ENCODE measurements around the gene CAAP1. TPM values are rescaled to one million over a fixed set of nuclear protein-coding genes. Genes with fewer than 3 reads are reported as not detected.

Gene CAAP1
- total and polyA plus RNA-seq, 9 donors = 6.7 to 15.0 (median 10.5) TPM

GRCh38 chr9:26937816-26938371, 45.3 kb upstream of the CAAP1 start:
- H3K27ac ChIP-seq = no peak overlapping the region
- intact Hi-C loops (cut with DNase I) = no loop called here
- no peak overlapping the region for H3K4me3 ChIP-seq
- no peak for DNase-seq
- TF ChIP-seq POLR2A (IDR thresholded peaks at IDR 0.05) (no peak), EP300 (IDR thresholded peaks at IDR 0.05) (no peak), CTCF (IDR thresholded peaks at IDR 0.05) (no peak)
- WGBS, 3 donors = 95 to 100% (median 98%) methylated on average over 3 of the region's 3 CpGs
- no peaks in the 10 kb centered on the region for H3K36me3 ChIP-seq
- H3K9me3 ChIP-seq = no peaks in the 10 kb centered on the region
- H3K27me3 ChIP-seq = no peaks in the 10 kb centered on the region
- no peaks in the 10 kb centered on the region for H3K4me1 ChIP-seq (ENCODE audit: insufficient read depth)

GRCh38 chr9:26935847-26936246, 43.2 kb upstream of the CAAP1 start:
- no peak overlapping the region for H3K4me3 ChIP-seq
- TF ChIP-seq EP300 (IDR thresholded peaks at IDR 0.05) = no peak
- no peak for TF ChIP-seq POLR2A (IDR thresholded peaks at IDR 0.05)
- intact Hi-C loops (cut with DNase I) = no loop called here
- H3K36me3 ChIP-seq = no peaks in the 10 kb centered on the region
- H3K27ac ChIP-seq = no peak overlapping the region
- no peaks in the 10 kb centered on the region for H3K9me3 ChIP-seq
- no peaks in the 10 kb centered on the region for H3K27me3 ChIP-seq
- H3K4me1 ChIP-seq (ENCODE audit: insufficient read depth) = no peaks in the 10 kb centered on the region
- no peak for DNase-seq

- no peak for DNase-seq
- Histone ChIP-seq H3K9me3 (no peaks in the 10 kb centered on the region), H3K27ac (no peak overlapping the region), H3K4me3 (no peak overlapping the region), H3K4me1 (ENCODE audit: insufficient read depth) (no peaks in the 10 kb centered on the region), H3K36me3 (no peaks in the 10 kb centered on the region), H3K27me3 (no peaks in the 10 kb centered on the region)
- TF ChIP-seq CTCF (IDR thresholded peaks at IDR 0.05) (no peak), POLR2A (IDR thresholded peaks at IDR 0.05) (no peak), EP300 (IDR thresholded peaks at IDR 0.05) (no peak)
- WGBS, 3 donors = 94 to 96% (median 96%) methylated on average over 8 of the region's 8 CpGs
- intact Hi-C loops (cut with DNase I) = no loop called here
Observed at GRCh38 chr9:26928902-26929495, 36.4 kb upstream of the CAAP1 start.

GRCh38 chr9:26925609-26926008, 33.0 kb upstream of the CAAP1 start:
- no peak for DNase-seq
- no peaks in the 10 kb centered on the region for H3K27me3 ChIP-seq
- 96 to 100% (median 97%) methylated on average over 4 of the region's 4 CpGs for WGBS, 3 donors
- no peak overlapping the region for H3K4me3 ChIP-seq
- no peak overlapping the region for H3K27ac ChIP-seq
- TF ChIP-seq POLR2A (IDR thresholded peaks at IDR 0.05) (no peak), CTCF (IDR thresholded peaks at IDR 0.05) (no peak), EP300 (IDR thresholded peaks at IDR 0.05) (no peak)
- intact Hi-C loops (cut with DNase I) = no loop called here
- H3K36me3 ChIP-seq = no peaks in the 10 kb centered on the region
- H3K9me3 ChIP-seq = no peaks in the 10 kb centered on the region
- H3K4me1 ChIP-seq (ENCODE audit: insufficient read depth) = no peaks in the 10 kb centered on the region

- H3K4me3 ChIP-seq = no peak overlapping the region
- intact Hi-C loops (cut with DNase I) = no loop called here
- WGBS, 3 donors = 55 to 68% (median 65%) methylated on average over 1 of the region's 1 CpG
Observed at GRCh38 chr9:26919698-26920097, 27.1 kb upstream of the CAAP1 start.

More at GRCh38 chr9:26919698-26920097, 27.1 kb upstream of the CAAP1 start:
- Histone ChIP-seq H3K27me3 (no peaks in the 10 kb centered on the region), H3K27ac (no peak overlapping the region), H3K36me3 (no peaks in the 10 kb centered on the region), H3K4me1 (ENCODE audit: insufficient read depth) (no peaks in the 10 kb centered on the region), H3K9me3 (no peaks in the 10 kb centered on the region)
- no peak for DNase-seq
- TF ChIP-seq EP300 (IDR thresholded peaks at IDR 0.05) (no peak), POLR2A (IDR thresholded peaks at IDR 0.05) (no peak), CTCF (IDR thresholded peaks at IDR 0.05) (no peak)
